Smooth muscle cell (in vitro differentiated cells): Measurements from ENCODE around the gene ABHD12B. TPM values are rescaled to one million over a fixed set of nuclear protein-coding genes. Genes with fewer than 3 reads are reported as not detected.
"Not testable (repeated sequence)": the region's sequence is repeated elsewhere in the genome, so short reads cannot be mapped to it uniquely, and the experiment has no call there.

Experiments used
- DNase-seq: peaks from one replicate; lab custom pipeline; 2025; ENCODE audit not compliant: unreplicated experiment; lab: John Stamatoyannopoulos, UW
- H2AFZ ChIP-seq: fragments of 200-600 bp; sonication (generic); 2 replicates; pipeline ENCODE4 v1.6.0; 2016; ENCODE audit warnings: antibody characterized with exemption, low read depth, mild to moderate bottlenecking
- H3F3A ChIP-seq: fragments of 200-600 bp; sonication (generic); 2 replicates; pipeline ENCODE4 v1.6.0; 2017; ENCODE audit warnings: antibody characterized with exemption, low read depth
- H3K27ac ChIP-seq: fragments of 200-600 bp; sonication (generic); 2 replicates; pipeline ENCODE4 v1.5.1; 2016; ENCODE audit warnings: low read depth, mild to moderate bottlenecking
- H3K27me3 ChIP-seq: fragments of 200-600 bp; sonication (generic); 2 replicates; pipeline ENCODE4 v1.6.1; 2016; ENCODE audit warnings: low read depth, mild to moderate bottlenecking
- H3K36me3 ChIP-seq: fragments of 200-600 bp; sonication (generic); 2 replicates; pipeline ENCODE4 v1.5.1; 2016; ENCODE audit warnings: low read depth
- H3K4me1 ChIP-seq: fragments of 200-600 bp; sonication (generic); 2 replicates; pipeline ENCODE4 v1.5.1; 2016; ENCODE audit warnings: low read depth
- H3K4me2 ChIP-seq: fragments of 200-600 bp; sonication (generic); 2 replicates; pipeline ENCODE4 v1.6.0; 2016; ENCODE audit warnings: mild to moderate bottlenecking
- H3K4me3 ChIP-seq: fragments of 200-600 bp; sonication (generic); 2 replicates; pipeline ENCODE4 v1.5.1; 2016; ENCODE audit warnings: mild to moderate bottlenecking
- H3K79me2 ChIP-seq: fragments of 200-600 bp; sonication (generic); 2 replicates; pipeline ENCODE4 v1.6.0; 2016; ENCODE audit warnings: low read depth, mild to moderate bottlenecking
- H3K9ac ChIP-seq: fragments of 200-600 bp; sonication (generic); 2 replicates; pipeline ENCODE4 v1.6.0; 2016; ENCODE audit warnings: low read depth
- H3K9me3 ChIP-seq: fragments of 200-600 bp; sonication (generic); replicated peaks from 2 replicates; pipeline ENCODE4 v1.5.1; 2016; ENCODE audit warnings: low read depth
- H4K20me1 ChIP-seq: fragments of 200-600 bp; sonication (generic); 2 replicates; pipeline ENCODE4 v1.6.0; 2016; ENCODE audit warnings: low read depth
- WGBS: methylation state at CpG from one replicate; pipeline ENCODE4 v1.1.7; 2016; ENCODE audit warnings: low lambda C conversion rate; 5-methylcytosine and 5-hydroxymethylcytosine counted together
- polyA plus RNA-seq: library from polyadenylated mRNA; unstranded; fragments of >200 nt; fragmentation: Nextera tagmentation; extraction: Ambion mirVana; gene quantifications from 2 replicates; pipeline ENCODE4 v1.2.1, GENCODE V29; 2016
- total RNA-seq: library from RNA; depleted of rRNA; stranded (reverse); fragments of >200 nt; gene quantifications from 2 replicates; pipeline ENCODE4 v1.2.3, GENCODE V29; 2014
- TF ChIP-seq, protein P1 (sequence below): fragments of 200-600 bp; sonication (generic); IDR thresholded peaks from 2 replicates; pipeline ENCODE4 v1.5.1; 2017; ENCODE audit warnings: borderline replicate concordance, mild to moderate bottlenecking, antibody characterized with exemption; ENCODE audit not compliant: insufficient read depth, poor library complexity, severe bottlenecking

The ABHD12B gene
- total and polyA plus RNA-seq, 2 experiments from 2014 or later: not detected

DNA sequence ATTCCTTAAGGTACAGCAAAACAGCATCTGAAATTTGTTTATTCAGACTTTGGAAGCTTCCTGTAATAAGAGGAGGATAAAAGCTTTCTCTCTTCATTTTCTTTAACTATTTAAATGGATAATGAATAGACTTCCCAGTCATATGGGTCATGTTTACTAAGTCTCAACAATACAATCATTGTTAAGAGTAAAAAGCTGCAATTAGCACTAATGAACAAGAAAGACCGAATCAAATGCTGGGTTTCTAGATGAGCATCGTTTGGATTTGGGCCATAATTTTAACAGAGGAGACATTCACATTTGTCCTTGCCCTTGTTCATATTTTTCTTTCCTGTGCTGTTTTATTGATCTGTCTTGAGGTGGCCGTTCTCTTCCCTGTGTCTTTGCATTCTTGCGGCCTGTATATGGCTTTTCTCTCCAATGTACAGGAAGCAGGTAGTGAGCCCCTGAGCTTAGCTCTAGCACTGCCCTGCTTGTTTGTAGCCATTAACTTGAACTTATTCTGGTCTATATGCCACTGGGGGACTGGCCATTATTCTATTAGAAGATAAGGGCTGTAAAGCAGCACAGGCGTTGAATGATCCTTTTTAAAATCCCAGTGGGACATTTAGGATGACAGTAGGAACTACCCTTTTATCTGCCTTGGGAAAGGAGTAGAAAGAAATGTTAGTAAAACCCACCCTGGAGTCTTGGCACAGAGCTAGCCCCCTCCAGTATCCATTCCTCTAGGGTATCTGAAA, 34.6 kb downstream of the ABHD12B start:
- Histone ChIP-seq H3K4me1 (no peaks in the 10 kb centered on the region), H3K36me3 (peaks cover 8% of the 10 kb centered on the region), H3K79me2 (no peaks in the 10 kb centered on the region), H3K9me3 (no peaks in the 10 kb centered on the region), H3K9ac (no peak overlapping the region), H4K20me1 (no peaks in the 10 kb centered on the region), H3F3A (no peaks in the 10 kb centered on the region), H3K4me2 (no peak overlapping the region), H2AFZ (no peak overlapping the region), H3K27me3 (no peaks in the 10 kb centered on the region), H3K27ac (no peak overlapping the region), H3K4me3 (no peak overlapping the region)
- TF ChIP-seq, protein P1, sequence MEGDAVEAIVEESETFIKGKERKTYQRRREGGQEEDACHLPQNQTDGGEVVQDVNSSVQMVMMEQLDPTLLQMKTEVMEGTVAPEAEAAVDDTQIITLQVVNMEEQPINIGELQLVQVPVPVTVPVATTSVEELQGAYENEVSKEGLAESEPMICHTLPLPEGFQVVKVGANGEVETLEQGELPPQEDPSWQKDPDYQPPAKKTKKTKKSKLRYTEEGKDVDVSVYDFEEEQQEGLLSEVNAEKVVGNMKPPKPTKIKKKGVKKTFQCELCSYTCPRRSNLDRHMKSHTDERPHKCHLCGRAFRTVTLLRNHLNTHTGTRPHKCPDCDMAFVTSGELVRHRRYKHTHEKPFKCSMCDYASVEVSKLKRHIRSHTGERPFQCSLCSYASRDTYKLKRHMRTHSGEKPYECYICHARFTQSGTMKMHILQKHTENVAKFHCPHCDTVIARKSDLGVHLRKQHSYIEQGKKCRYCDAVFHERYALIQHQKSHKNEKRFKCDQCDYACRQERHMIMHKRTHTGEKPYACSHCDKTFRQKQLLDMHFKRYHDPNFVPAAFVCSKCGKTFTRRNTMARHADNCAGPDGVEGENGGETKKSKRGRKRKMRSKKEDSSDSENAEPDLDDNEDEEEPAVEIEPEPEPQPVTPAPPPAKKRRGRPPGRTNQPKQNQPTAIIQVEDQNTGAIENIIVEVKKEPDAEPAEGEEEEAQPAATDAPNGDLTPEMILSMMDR: no peak
- no peak for DNase-seq
- 78% methylated on average over 5 of the region's 5 CpGs for WGBS

DNA sequence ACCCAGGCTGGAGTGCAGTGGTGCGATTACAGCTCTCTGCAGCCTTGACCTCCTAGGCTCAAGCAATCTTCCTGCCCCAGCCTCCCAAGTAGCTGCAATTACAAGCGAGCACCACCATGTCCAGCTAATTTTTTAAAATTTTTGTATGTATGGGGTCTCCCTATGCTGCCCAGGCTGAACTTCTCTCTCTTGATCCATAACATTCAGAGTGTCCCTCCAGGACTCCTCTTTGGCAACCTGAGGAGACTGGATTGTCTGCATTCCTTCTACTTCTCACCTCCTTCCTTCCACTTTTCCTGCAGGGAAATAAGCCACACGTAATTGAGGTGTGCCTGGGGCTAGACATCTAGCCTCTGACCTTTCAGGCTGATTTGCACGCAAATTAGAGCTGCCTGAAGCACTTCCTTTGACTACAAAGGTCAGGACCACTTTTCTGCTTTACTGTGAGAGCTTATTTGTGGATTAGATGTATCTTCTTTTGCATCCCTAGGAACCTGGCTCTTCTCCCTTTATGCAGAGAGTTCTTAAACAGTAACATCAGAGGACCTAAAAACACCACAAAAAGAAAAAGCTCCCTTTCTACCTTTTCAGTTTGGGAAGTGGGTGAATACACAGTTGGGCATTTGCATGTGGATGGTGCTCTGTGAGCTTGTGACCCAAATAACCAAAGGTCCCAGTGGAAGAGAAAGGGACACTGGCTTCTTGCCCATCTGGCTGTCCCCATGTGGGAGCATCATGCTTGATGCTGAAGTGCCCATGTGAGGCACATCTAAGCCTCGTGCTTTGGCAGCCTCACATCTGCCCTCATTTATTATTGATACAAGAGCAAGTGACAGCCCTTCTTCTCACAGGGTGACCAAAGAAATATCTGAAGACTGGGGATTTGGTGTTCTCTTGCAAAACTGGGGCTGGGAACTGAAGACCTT, 38.9 kb downstream of the ABHD12B start:
- Histone ChIP-seq H3K9ac (no peak overlapping the region), H3K79me2 (no peaks in the 10 kb centered on the region), H3K36me3 (peaks cover 13% of the 10 kb centered on the region), H3K4me3 (no peak overlapping the region), H3K4me1 (no peaks in the 10 kb centered on the region), H3K4me2 (no peak overlapping the region), H2AFZ (no peak overlapping the region), H3K27ac (no peak overlapping the region), H3K9me3 (no peaks in the 10 kb centered on the region), H3F3A (no peaks in the 10 kb centered on the region), H4K20me1 (no peaks in the 10 kb centered on the region), H3K27me3 (no peaks in the 10 kb centered on the region)
- TF ChIP-seq, protein P1: no peak
- WGBS: 61% methylated on average over 5 of the region's 5 CpGs
- DNase-seq: no peak

DNA sequence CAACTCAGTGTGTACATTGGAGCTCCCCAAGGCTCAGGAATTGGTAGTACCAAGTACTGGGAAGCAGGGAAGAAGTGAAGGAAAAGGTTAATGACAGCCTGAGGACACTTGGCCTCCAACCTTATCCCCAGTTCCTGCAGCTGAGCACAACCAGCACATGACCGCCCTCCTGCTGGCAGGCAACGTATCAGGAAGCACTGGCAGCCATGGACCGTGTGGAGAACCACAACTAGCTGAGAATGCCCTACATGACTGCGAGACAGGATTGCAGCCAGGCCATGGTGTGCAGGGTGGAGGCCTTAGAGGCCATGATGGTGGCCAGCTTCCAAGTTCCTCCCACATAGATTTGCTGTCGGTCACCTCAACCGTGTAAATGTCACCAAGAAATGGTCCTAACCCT, 45.6 kb downstream of the ABHD12B start:
- 97% methylated on average over 6 of the region's 6 CpGs for WGBS
- H3K27me3 ChIP-seq: no peaks in the 10 kb centered on the region
- H3F3A ChIP-seq: no peaks in the 10 kb centered on the region
- no peak overlapping the region for H3K4me2 ChIP-seq
- H3K9ac ChIP-seq: no peak overlapping the region
- no peak overlapping the region for H2AFZ ChIP-seq
- H3K4me1 ChIP-seq: peaks cover 5% of the 10 kb centered on the region
- no peaks in the 10 kb centered on the region for H3K79me2 ChIP-seq
- H3K36me3 ChIP-seq: peaks cover 8% of the 10 kb centered on the region
- H3K9me3 ChIP-seq: no peaks in the 10 kb centered on the region
- no peaks in the 10 kb centered on the region for H4K20me1 ChIP-seq
- no peak overlapping the region for H3K27ac ChIP-seq
- no peak overlapping the region for H3K4me3 ChIP-seq
- TF ChIP-seq, protein P1: no peak
- DNase-seq: no peak

DNA sequence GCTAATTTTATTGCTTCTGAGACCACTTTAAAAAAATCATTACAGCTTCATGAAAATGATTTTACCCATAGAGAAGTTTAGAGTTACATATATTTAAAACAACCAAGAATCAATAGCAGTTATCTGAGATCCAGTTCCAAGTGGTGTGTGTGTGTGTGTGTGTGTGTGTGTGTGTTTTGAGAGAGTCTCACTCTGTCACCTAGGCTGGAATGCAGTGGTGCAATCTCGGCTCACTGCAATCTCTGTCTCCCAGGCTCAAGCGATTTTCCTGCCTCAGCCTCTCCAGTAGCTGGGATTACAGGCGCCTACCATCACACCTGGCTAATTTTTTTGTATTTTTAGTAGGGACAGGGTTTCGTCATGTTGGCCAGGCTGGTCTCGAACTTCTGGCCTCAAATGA, 47.7 kb downstream of the ABHD12B start:
- DNase-seq, H3K27ac ChIP-seq, H3K9me3 ChIP-seq, H3K4me3 ChIP-seq, H4K20me1 ChIP-seq, H2AFZ ChIP-seq, H3K4me2 ChIP-seq, H3K9ac ChIP-seq, H3K4me1 ChIP-seq, H3K79me2 ChIP-seq, H3K36me3 ChIP-seq, H3K27me3 ChIP-seq, H3F3A ChIP-seq: not testable (repeated sequence)
- WGBS: 81% methylated on average over 5 of the region's 5 CpGs
